ENCODE data around the gene HSD11B1. TPM values are rescaled to one million over a fixed set of nuclear protein-coding genes. Genes with fewer than 3 reads are reported as not detected.

HSD11B1 gene
- total and polyA plus RNA-seq, 2 of the 4 experiments (the other 2 are of a cell fraction) = 0.41 to 0.72 TPM

GRCh38 chr1:209768354-209768774 lies 63.7 kb downstream of the HSD11B1 start:
- peak overlapping the region; percentile 38; the same call in 1 of the 3 replicates for H2BK15ac ChIP-seq (ENCODE audit: low read depth, low read length)
- ATAC-seq (ENCODE audit: low read depth) = no peak
- TF ChIP-seq RFX5 (IDR thresholded peaks at IDR 0.05; ENCODE audit: low read depth, low read length) = no peak
- TF ChIP-seq RCOR1 (IDR thresholded peaks at IDR 0.05; ENCODE audit: insufficient replicate concordance, low read length) = no peak
- TF ChIP-seq CEBPB (IDR thresholded peaks at IDR 0.05; ENCODE audit: low read depth, low read length) = peak; percentile 76
- no peak overlapping the region for H3K18ac ChIP-seq (ENCODE audit: low read depth, low read length)
- no peak overlapping the region for H3K4me2 ChIP-seq (ENCODE audit: low read depth, low read length)
- dilution Hi-C loops (cut with HindIII; ENCODE audit: low sequenced_read_pairs, unreplicated experiment) (no loop called here), in situ Hi-C loops (cut with MboI; ENCODE audit: low sequenced_read_pairs) (no loop called here), intact Hi-C loops (cut with micrococcal nuclease) (no loop called here)
- peaks cover 11% of the 10 kb centered on the region for H3K4me1 ChIP-seq (ENCODE audit: control insufficient read depth, insufficient read depth, low read length)
- 0 out of 2 replicates have a peak overlapping the region, but pooled peaks have one; percentile 13 for H3K27ac ChIP-seq (ENCODE audit: insufficient read depth, low read length)
- 100% methylated on average over 1 of the region's 9 CpGs; no CpG with 5 or more reads in 1 of the 2 experiments for WGBS, 2 experiments (ENCODE audit: extremely low coverage in 2 of 2, insufficient read length in 1 of 2)
- peak overlapping the region; percentile 4; the same call in 1 of the 2 replicates for H4K5ac ChIP-seq (ENCODE audit: low read depth, low read length)
- no peaks in the 10 kb centered on the region for H3K36me3 ChIP-seq (ENCODE audit: control insufficient read depth, insufficient read depth, low read length)
- no peak overlapping the region for H3K4me3 ChIP-seq (ENCODE audit: insufficient read depth, low read depth, low read length)
- no peak overlapping the region for H3K23ac ChIP-seq (ENCODE audit: low read depth, low read length)
- H3K14ac ChIP-seq (replicated peaks; ENCODE audit: low read depth, low read length) = peak overlapping the region; percentile 28; the same call in 1 of the 2 replicates
- H2AK9ac ChIP-seq (replicated peaks; ENCODE audit: low read depth, low read length, poor library complexity) = no peak overlapping the region
- H3K4ac ChIP-seq (ENCODE audit: low read depth, low read length) = peak overlapping the region; percentile 29
- H3K27me3 ChIP-seq (ENCODE audit: control insufficient read depth, insufficient read depth, low read length) = no peaks in the 10 kb centered on the region
- H4K91ac ChIP-seq (ENCODE audit: insufficient read depth, low read depth, low read length) = peak overlapping the region; percentile 71
- H4K8ac ChIP-seq (ENCODE audit: low read depth in 2 of 2, low read length in 2 of 2) = peak overlapping the region; percentile 38 to 86; a peak in 2 of 4 replicates
- peak overlapping the region; percentile 39 for H2AFZ ChIP-seq (replicated peaks; ENCODE audit: low read length, poor library complexity)
- DNase-seq = no peak
- H3K9me1 ChIP-seq (ENCODE audit: insufficient read depth, low read length) = peaks cover 25% of the 10 kb centered on the region
- BruUV-seq (replicated peaks) = no TSS peak
- ChIA-PET CTCF (no interaction called here), POLR2A (ENCODE audit: unreplicated experiment) (no interaction called here)
- no peaks in the 10 kb centered on the region for H3K9me3 ChIP-seq (ENCODE audit: control insufficient read depth, insufficient read depth, low read length)
- no peak overlapping the region for H3K9ac ChIP-seq (ENCODE audit: low read depth, low read length)
- no peak overlapping the region for H3K56ac ChIP-seq (ENCODE audit: extremely low read depth, insufficient read depth, low read length)
- no peak overlapping the region for H2BK5ac ChIP-seq (ENCODE audit: low read depth, low read length, poor library complexity, severe bottlenecking)
- H2AK5ac ChIP-seq (ENCODE audit: low read depth, low read length) = peak overlapping the region; percentile 43
- peak overlapping the region; percentile 45 for H2BK20ac ChIP-seq (ENCODE audit: low read depth, low read length)
- peak overlapping the region; percentile 78 for H2BK120ac ChIP-seq (ENCODE audit: low read depth, low read length)
- peaks cover 0 to 12% of the 10 kb centered on the region in 2 experiments; a peak in 2 of 4 replicates for H3K79me1 ChIP-seq (ENCODE audit: low read depth in 1 of 2, low read length in 2 of 2)
- no peaks in the 10 kb centered on the region for H4K20me1 ChIP-seq (ENCODE audit: insufficient read depth, low read length)

All from IMR-90 (cell line).